ENCODE results near the gene ARHGEF28. TPM values are rescaled to one million over a fixed set of nuclear protein-coding genes. Genes with fewer than 3 reads are reported as not detected.

The ARHGEF28 gene
- total and polyA plus RNA-seq, 10 of the 15 experiments (the other 5 are each of a cell fraction or from before 2014, with no cell fraction given), result 0.10 to 0.72 (median 0.22) TPM; not detected in 2

DNA sequence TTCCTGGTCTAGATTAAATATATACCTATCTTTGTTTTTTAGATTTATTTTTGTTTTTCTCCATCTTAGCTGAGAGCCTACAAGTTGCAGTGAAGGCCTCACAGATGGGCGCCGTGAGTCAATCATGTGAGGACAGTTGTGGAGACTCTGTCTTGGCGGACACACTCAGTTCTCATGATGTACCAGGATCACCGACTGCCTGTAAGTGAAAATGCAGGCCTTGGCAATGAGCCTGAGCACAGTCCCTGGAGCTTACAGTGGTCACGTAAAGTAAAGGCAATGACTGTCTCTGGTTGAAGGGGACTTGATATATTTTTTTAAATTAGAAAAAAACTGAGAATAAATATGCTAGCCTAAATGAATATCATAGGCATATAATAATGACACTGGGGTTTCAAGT lies 271.9 kb downstream of the ARHGEF28 start:
- no peak for FAIRE-seq
- Histone ChIP-seq H3K9ac (ENCODE audit: control insufficient read depth, insufficient read depth, low read length) (no peak overlapping the region), H3K27ac (ENCODE audit: control insufficient read depth, insufficient read depth) (no peak overlapping the region), H3K27me3 (replicated peaks in 1 of 2; ENCODE audit: control insufficient read depth in 2 of 2, insufficient read depth in 2 of 2, low read length in 1 of 2) (no peaks in the 10 kb centered on the region; a peak in 1 of 4 replicates), H4K20me1 (ENCODE audit: control insufficient read depth, insufficient read depth) (no peaks in the 10 kb centered on the region), H3K36me3 (ENCODE audit: control insufficient read depth in 2 of 2, insufficient read depth in 2 of 2, low read length in 1 of 2) (no peaks in the 10 kb centered on the region; a peak in 1 of 4 replicates), H3K4me2 (ENCODE audit: control insufficient read depth, insufficient read depth) (no peak overlapping the region), H3K79me2 (ENCODE audit: control insufficient read depth, insufficient read depth, low read length) (no peaks in the 10 kb centered on the region), H2AFZ (ENCODE audit: control insufficient read depth, low read depth, low read length) (no peak overlapping the region), H3K4me1 (ENCODE audit: control insufficient read depth, insufficient read depth, low read length) (peaks cover 12% of the 10 kb centered on the region), H3K4me3 (no peak overlapping the region), H3K9me3 (replicated peaks; ENCODE audit: control insufficient read depth, insufficient read depth, low read length) (no peaks in the 10 kb centered on the region; the same call in 2 of the 3 replicates)
- ATAC-seq, result no peak
- ChIA-PET CTCF (interaction anchor here (2.9 kb wide), 1 partner anchor 744 kb away, joined by 16 read pairs; no protein-coding TSS in a partner anchor), SMC1A (ENCODE audit: uncharacterized antibody, unreplicated experiment) (interaction anchor here (1.2 to 2.3 kb wide), 5 partner anchors 9 to 735 kb away, joined by 4 to 6 read pairs (median 4); no protein-coding TSS in a partner anchor), RAD21 (ENCODE audit: unreplicated experiment) (interaction anchor here (2.1 kb wide), 1 partner anchor 106 kb away, joined by 10 read pairs; no protein-coding TSS in a partner anchor), POLR2A (no interaction called here)
- intact Hi-C loops (cut with micrococcal nuclease; ENCODE audit: unreplicated experiment) (loop anchor here (2.0 to 5.0 kb wide), 2 partner anchors 106 to 307 kb away; no protein-coding TSS in a partner anchor), in situ Hi-C loops (cut with MboI) (no loop called here)
- 76% methylated on average over 5 of the region's 5 CpGs for WGBS (ENCODE audit: insufficient coverage, insufficient replicate concordance, low lambda C conversion rate, missing lambda C conversion rate)
- BruUV-seq (replicated peaks), result no TSS peak
- no peak for DNase-seq (ENCODE audit: low read depth, low spot score)
- TF ChIP-seq ASH2L (IDR thresholded peaks at IDR 0.05; ENCODE audit: borderline replicate concordance, low read depth) (no peak), ZZZ3 (IDR thresholded peaks at IDR 0.05; ENCODE audit: control insufficient read depth, insufficient read length, low read depth) (no peak), IRF4 (IDR thresholded peaks at IDR 0.05; ENCODE audit: low read depth, low read length) (no peak), TCF3 (IDR thresholded peaks at IDR 0.05; ENCODE audit: borderline replicate concordance, insufficient read depth, low read depth, low read length) (no peak), SREBF1 (IDR thresholded peaks at IDR 0.05; ENCODE audit: low read length) (no peak), EP300 (IDR thresholded peaks at IDR 0.05; ENCODE audit: borderline replicate concordance in 1 of 2, control insufficient read depth in 1 of 2, low read depth in 2 of 2, low read length in 2 of 2) (no peak), ZSCAN29 (IDR thresholded peaks at IDR 0.05) (no peak), SKIL (IDR thresholded peaks at IDR 0.05; ENCODE audit: low read depth, poor library complexity, severe bottlenecking) (no peak), USF2 (IDR thresholded peaks at IDR 0.05; ENCODE audit: borderline replicate concordance, low read depth, low read length) (no peak), PAX8 (IDR thresholded peaks at IDR 0.05) (no peak)
- TF ChIP-seq, protein P1, sequence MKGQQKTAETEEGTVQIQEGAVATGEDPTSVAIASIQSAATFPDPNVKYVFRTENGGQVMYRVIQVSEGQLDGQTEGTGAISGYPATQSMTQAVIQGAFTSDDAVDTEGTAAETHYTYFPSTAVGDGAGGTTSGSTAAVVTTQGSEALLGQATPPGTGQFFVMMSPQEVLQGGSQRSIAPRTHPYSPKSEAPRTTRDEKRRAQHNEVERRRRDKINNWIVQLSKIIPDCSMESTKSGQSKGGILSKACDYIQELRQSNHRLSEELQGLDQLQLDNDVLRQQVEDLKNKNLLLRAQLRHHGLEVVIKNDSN (IDR thresholded peaks at IDR 0.05; ENCODE audit: borderline replicate concordance, extremely low read length, insufficient read depth, low read depth, low read length), result no peak
- TF ChIP-seq, protein P2, sequence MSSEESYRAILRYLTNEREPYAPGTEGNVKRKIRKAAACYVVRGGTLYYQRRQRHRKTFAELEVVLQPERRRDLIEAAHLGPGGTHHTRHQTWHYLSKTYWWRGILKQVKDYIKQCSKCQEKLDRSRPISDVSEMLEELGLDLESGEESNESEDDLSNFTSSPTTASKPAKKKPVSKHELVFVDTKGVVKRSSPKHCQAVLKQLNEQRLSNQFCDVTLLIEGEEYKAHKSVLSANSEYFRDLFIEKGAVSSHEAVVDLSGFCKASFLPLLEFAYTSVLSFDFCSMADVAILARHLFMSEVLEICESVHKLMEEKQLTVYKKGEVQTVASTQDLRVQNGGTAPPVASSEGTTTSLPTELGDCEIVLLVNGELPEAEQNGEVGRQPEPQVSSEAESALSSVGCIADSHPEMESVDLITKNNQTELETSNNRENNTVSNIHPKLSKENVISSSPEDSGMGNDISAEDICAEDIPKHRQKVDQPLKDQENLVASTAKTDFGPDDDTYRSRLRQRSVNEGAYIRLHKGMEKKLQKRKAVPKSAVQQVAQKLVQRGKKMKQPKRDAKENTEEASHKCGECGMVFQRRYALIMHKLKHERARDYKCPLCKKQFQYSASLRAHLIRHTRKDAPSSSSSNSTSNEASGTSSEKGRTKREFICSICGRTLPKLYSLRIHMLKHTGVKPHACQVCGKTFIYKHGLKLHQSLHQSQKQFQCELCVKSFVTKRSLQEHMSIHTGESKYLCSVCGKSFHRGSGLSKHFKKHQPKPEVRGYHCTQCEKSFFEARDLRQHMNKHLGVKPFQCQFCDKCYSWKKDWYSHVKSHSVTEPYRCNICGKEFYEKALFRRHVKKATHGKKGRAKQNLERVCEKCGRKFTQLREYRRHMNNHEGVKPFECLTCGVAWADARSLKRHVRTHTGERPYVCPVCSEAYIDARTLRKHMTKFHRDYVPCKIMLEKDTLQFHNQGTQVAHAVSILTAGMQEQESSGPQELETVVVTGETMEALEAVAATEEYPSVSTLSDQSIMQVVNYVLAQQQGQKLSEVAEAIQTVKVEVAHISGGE (CRISPR knock-in tag; IDR thresholded peaks at IDR 0.05), result no peak

Measured in GM12878 (cell line).